Choroid plexus epithelial cell (primary cell): ENCODE results near the gene BANP.
"Not testable (repeated sequence)": the region's sequence is repeated elsewhere in the genome, so short reads cannot be mapped to it uniquely, and the experiment has no call there.

Source experiments
- DNase-seq: peaks from one replicate; pipeline ENCODE4 v3.0.0-alpha.2; 2010; ENCODE audit warnings: low read depth
- H3K4me3 ChIP-seq: 2 replicates; pipeline ENCODE4 v1.5.1; 2011; ENCODE audit warnings: low read depth, mild to moderate bottlenecking, control low read depth, low read length, moderate library complexity
- CTCF ChIP-seq: conservative IDR thresholded peaks from 2 replicates; pipeline ENCODE4 v1.5.1; 2011; ENCODE audit warnings: low read depth, mild to moderate bottlenecking, control low read depth, inconsistent platforms, low read length, moderate library complexity

BANP gene

GRCh38 chr16:87984632-87985267 lies 33.5 kb downstream of the BANP start:
- H3K4me3 ChIP-seq, result no peak overlapping the region
- DNase-seq, result no peak
- no peak for TF ChIP-seq CTCF

- not testable (repeated sequence) for DNase-seq, H3K4me3 ChIP-seq
Observed at GRCh38 chr16:87985493-87985892, 34.3 kb downstream of the BANP start.

- DNase-seq, result peak; percentile 84
Observed at GRCh38 chr16:87986361-87986849, 35.2 kb downstream of the BANP start.

GRCh38 chr16:87988596-87988995 lies 37.4 kb downstream of the BANP start:
- not testable (repeated sequence) for DNase-seq, H3K4me3 ChIP-seq

More at GRCh38 chr16:87986361-87986849, 35.2 kb downstream of the BANP start:
- not testable (repeated sequence) for H3K4me3 ChIP-seq

- not testable (repeated sequence) for H3K4me3 ChIP-seq, DNase-seq
Observed at GRCh38 chr16:87990254-87990653, 39.0 kb downstream of the BANP start.

- not testable (repeated sequence) for DNase-seq, H3K4me3 ChIP-seq
Observed at GRCh38 chr16:87992142-87992541, 40.9 kb downstream of the BANP start.

GRCh38 chr16:87993901-87994300 lies 42.7 kb downstream of the BANP start:
- no peak overlapping the region for H3K4me3 ChIP-seq
- TF ChIP-seq CTCF, result no peak
- DNase-seq, result no peak

- no peak overlapping the region for H3K4me3 ChIP-seq
- no peak for TF ChIP-seq CTCF
- DNase-seq, result no peak
Observed at GRCh38 chr16:87995644-87996043, 44.4 kb downstream of the BANP start.

- H3K4me3 ChIP-seq, result no peak overlapping the region
- DNase-seq, result no peak
- no peak for TF ChIP-seq CTCF
Observed at GRCh38 chr16:87996962-87997880, 46.0 kb downstream of the BANP start.

GRCh38 chr16:87998184-87998793 lies 47.1 kb downstream of the BANP start:
- DNase-seq, H3K4me3 ChIP-seq: not testable (repeated sequence)

GRCh38 chr16:87998992-87999391 lies 47.8 kb downstream of the BANP start:
- DNase-seq, H3K4me3 ChIP-seq: not testable (repeated sequence)
